ENCODE measurements around the gene DNAJA3. TPM values are rescaled to one million over a fixed set of nuclear protein-coding genes. Genes with fewer than 3 reads are reported as not detected.
A peak's percentile ranks its signal among the peaks of the same experiment; 100 is the strongest.

The DNAJA3 gene
- total RNA-seq, 1 experiment from 2014 or later = 56.2 TPM

DNA sequence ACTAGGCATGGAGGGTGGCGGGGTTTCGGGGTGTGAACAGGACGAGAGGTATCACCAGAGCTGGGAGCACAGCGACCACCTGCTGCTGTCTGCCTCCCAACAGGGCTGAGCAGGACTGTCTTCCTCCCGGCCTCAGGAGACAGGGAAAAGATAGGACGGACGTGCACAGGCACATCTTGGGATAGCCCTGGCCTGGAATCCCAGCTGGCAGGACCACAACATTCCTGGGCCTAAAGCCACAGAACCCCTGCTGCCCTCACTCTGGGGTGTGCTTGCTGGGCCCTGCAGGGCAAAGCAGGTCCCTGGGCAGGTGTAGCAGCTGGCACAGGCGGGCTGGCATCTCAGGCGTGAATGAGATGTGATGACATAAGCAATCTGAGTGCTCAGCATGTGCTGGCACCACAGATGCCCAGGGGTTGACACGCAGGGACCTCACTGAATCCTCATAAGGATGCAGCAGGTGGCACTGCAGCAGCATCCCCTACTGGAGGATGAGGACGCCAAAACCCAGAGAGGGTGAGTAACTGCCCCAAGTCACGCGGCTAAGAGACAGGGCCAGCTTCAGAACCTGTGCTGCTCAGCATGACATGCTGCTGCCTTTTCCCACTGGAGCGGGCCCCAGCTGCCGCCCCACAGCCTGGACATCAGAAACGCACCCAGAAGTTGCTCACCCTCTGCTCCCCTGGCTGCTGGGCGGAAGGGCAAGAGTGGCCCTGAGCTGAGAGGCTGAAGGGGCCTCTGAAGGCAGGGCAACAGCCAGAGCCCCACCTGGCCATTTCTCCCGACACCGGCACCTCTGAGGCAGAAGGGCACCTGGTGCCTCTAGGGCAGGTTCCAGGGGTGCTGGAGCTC lies 16.4 kb upstream of the DNAJA3 start:
- Histone ChIP-seq H3K4ac (ENCODE audit: low read depth, low read length) (no peak overlapping the region), H2BK120ac (ENCODE audit: low read depth, low read length, poor library complexity, severe bottlenecking) (no peak overlapping the region), H3K14ac (ENCODE audit: insufficient read depth, low read length) (no peak overlapping the region; the same call in 1 of the 2 replicates), H3K18ac (ENCODE audit: insufficient read length, low read depth, low read length) (no peak overlapping the region), H4K8ac (replicated peaks; ENCODE audit: insufficient read length, low read depth, low read length) (no peak overlapping the region), H2BK20ac (ENCODE audit: low read depth, low read length, poor library complexity, severe bottlenecking) (no peak overlapping the region), H3K56ac (ENCODE audit: insufficient read length, low read depth, low read length) (no peak overlapping the region), H3K79me1 (ENCODE audit: insufficient read depth, low read depth, low read length, poor library complexity, severe bottlenecking) (no peaks in the 10 kb centered on the region), H3K4me1 (ENCODE audit: insufficient read depth, low read length) (no peaks in the 10 kb centered on the region), H4K91ac (ENCODE audit: insufficient read length, low read depth, low read length) (no peak overlapping the region), H3K27me3 (ENCODE audit: insufficient read depth, low read length) (no peaks in the 10 kb centered on the region), H2BK5ac (ENCODE audit: insufficient read length, low read length) (no peak overlapping the region), H3T11ph (ENCODE audit: low read length) (no peak overlapping the region), H3K4me2 (ENCODE audit: insufficient read depth, insufficient read length, low read length) (no peak overlapping the region), H2BK12ac (ENCODE audit: insufficient read length, low read depth, low read length) (no peak overlapping the region), H4K5ac (ENCODE audit: insufficient read length, low read depth, low read length) (no peak overlapping the region), H3K9ac (ENCODE audit: extremely low read depth, insufficient read length, low read length) (no peak overlapping the region), H3K23ac (ENCODE audit: insufficient read length, low read depth, low read length) (no peak overlapping the region), H2BK15ac (ENCODE audit: low read depth, low read length) (no peak overlapping the region), H4K20me1 (ENCODE audit: control insufficient read depth, insufficient read depth, insufficient read length) (no peaks in the 10 kb centered on the region), H2AFZ (ENCODE audit: low read length) (no peak overlapping the region), H3K23me2 (ENCODE audit: insufficient read length, low read depth, low read length, poor library complexity, severe bottlenecking) (no peaks in the 10 kb centered on the region), H3K79me2 (ENCODE audit: insufficient read depth, low read length) (no peaks in the 10 kb centered on the region), H2AK5ac (ENCODE audit: insufficient read length, low read length) (no peak overlapping the region), H3K9me3 (ENCODE audit: control insufficient read depth, low read depth, low read length) (no peaks in the 10 kb centered on the region), H3K27ac (ENCODE audit: insufficient read length, low read depth, low read length) (no peak overlapping the region)
- Mint-ChIP-seq H3K9me3 (no peaks in the 10 kb centered on the region; a peak in 2 of 5 replicates), H3K4me1 (peaks cover 5 to 7% of the 10 kb centered on the region in 2 experiments), H3K27me3 (ENCODE audit: low read depth) (no peaks in the 10 kb centered on the region), H3K27ac (peak overlapping the region in 1 of 3 experiments; percentile 83; a peak in 1 of 7 replicates), H3K4me3 (no peak overlapping the region), H3K36me3 (ENCODE audit: insufficient read depth in 1 of 3, low read depth in 3 of 3) (peaks cover 0 to 9% (median 4%) of the 10 kb centered on the region in 3 experiments; a peak in 4 of 7 replicates)
- WGBS (ENCODE audit: extremely low coverage, insufficient read length, low lambda C conversion rate) = no CpG with 5 or more reads among the region's 19 CpGs
- TF ChIP-seq, protein P1, sequence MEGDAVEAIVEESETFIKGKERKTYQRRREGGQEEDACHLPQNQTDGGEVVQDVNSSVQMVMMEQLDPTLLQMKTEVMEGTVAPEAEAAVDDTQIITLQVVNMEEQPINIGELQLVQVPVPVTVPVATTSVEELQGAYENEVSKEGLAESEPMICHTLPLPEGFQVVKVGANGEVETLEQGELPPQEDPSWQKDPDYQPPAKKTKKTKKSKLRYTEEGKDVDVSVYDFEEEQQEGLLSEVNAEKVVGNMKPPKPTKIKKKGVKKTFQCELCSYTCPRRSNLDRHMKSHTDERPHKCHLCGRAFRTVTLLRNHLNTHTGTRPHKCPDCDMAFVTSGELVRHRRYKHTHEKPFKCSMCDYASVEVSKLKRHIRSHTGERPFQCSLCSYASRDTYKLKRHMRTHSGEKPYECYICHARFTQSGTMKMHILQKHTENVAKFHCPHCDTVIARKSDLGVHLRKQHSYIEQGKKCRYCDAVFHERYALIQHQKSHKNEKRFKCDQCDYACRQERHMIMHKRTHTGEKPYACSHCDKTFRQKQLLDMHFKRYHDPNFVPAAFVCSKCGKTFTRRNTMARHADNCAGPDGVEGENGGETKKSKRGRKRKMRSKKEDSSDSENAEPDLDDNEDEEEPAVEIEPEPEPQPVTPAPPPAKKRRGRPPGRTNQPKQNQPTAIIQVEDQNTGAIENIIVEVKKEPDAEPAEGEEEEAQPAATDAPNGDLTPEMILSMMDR (conservative IDR thresholded peaks at IDR 0.05) = 0 out of 3 replicates have a peak, but pooled peaks have one; percentile 32
- DNase-seq = peak; percentile 41

Data from H9 (cell line).